ENCODE measurements around the gene TNS4.

TNS4 gene

GRCh38 chr17:40535924-40536294 lies 34.5 kb upstream of the TNS4 start:
- no peak for DNase-seq

DNA sequence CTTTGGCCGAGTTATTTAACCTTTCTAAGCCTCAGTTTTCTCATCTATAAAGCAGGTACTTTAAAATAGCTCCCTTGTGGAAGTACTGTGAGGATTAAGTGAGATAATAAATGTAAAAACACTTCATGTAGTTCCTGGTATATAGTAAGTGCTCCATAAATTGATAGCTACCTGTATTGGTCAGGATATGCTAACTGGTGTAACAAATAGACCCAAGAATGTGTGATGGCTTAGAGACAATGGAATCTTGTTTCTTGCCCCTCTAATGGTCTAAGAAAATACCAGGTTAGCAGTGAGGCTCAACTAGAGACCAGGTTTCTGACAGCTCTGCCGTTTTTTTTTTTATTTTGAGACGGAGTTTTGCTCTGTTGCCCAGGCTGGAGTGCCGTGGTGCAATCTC lies 34.0 kb upstream of the TNS4 start:
- no peak for DNase-seq

- no peak for DNase-seq
Observed at GRCh38 chr17:40534371-40535189, 33.2 kb upstream of the TNS4 start.

DNA sequence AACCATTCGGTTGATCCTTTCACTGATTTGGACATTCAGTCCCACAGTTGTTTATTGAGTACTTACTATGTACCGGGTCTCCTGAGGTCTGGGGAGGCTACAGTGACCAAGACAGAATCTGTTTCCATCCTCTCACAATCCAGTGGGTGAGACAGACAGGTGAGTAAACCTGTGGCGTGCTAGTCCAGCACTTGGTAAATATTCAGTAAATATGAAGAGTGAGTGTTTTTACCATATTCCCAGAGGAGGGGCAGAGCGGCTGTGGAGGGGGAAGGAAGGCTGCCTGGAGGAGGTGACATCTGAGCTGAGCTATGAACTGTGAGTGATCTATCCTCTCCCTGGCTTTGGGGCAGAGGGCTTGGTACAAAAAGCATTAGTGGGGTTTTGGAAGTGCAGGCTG lies 32.5 kb upstream of the TNS4 start:
- no peak for DNase-seq

DNA sequence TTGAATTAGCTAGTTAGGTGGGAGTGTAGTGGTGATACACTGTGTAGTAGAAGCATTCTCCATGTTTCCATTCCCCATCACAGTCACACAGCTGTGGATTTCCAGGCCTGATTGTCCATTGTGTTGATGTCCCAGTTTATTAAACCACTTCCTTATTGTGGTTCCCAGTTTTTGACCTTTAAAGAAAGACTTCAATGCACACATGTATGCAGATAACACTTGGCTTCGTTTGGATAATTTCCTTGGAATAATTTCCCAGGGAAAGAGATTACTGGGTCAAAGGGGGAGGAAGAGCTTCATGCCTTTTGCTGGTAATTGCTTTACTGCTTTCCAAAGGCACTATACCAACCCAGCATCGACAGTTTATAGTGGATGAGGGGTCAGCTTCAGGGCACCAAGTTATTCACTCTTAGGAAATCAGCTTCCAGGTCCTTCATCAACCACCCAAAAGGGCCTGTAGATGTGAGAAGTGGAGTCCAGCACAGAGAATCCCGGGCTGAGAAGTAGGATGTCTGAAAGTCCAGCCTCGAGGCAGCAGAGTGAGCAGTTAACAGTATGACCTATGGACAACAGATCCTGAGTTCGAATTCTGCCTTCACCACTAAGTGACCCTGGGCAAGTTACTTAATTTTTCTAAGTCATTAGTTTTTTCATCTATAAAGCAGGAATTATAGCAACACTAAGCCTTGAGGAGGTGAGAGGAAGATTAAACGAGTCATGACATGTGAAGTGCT lies 31.3 kb upstream of the TNS4 start:
- no peak for DNase-seq

DNA sequence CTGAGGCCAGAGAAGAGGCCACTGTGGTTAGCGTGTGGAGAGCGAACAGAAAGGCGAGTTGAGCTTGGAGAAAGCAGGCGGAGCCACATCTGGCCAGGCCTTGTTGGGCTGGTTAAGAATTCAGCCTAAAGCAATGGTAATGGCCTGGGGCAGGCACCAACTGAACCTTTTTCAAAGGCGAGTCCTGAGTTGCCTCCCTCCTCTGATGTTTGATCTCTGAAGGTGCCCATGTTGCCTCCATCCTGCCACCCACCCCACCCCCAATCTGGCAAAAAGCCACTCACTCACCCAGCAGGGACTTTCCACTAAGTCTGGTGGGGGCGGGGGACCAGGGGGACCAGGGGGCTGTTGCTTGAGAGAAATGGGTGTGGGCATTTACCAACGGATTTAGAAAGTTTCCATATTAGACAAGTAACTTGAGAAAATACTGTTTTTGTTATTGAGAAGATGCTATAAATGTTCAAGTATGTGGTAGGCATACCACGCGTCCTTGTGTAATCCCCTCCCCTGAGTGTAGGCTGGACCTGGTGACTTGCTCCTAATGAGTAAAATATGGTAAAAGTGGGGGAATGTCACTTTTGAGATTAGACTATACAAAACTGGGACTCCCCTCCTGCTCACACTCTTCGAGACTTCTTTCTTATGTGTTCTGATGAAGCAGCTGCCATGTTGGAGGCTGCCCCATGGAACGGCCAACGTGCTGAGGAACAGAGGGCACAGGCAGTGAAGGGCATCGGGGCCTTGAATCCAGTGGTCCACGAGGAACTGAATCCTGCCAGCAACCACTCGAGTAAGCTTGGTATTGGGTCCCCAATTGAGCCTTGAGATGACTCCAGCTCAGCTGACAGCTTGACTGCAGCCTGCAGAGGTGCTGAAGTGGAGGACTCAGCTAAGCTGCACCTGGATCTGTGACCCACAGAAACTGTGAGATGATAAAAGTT lies 29.9 kb upstream of the TNS4 start:
- no peak for DNase-seq

- DNase-seq: no peak
Observed at GRCh38 chr17:40530531-40530994, 29.1 kb upstream of the TNS4 start.

DNA sequence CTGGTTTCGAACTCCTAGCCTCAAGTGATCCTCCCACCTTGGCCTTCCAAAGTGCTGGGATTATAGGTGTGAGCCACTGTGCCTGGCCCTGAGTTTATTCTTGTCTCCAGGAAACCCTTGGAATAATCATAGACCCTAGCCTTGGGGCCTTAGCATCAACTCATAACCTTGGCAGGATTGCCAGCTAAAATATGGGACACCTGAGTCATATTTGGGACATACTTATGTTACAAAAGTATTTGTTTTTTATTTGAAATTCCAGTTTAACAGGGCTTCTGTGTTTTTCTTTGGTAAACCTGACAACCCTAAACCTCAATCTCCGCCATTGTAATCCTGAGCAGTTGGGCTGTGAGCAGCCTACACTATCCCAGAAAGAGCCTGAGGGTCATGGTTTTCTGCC lies 28.6 kb upstream of the TNS4 start:
- no peak for DNase-seq

DNA sequence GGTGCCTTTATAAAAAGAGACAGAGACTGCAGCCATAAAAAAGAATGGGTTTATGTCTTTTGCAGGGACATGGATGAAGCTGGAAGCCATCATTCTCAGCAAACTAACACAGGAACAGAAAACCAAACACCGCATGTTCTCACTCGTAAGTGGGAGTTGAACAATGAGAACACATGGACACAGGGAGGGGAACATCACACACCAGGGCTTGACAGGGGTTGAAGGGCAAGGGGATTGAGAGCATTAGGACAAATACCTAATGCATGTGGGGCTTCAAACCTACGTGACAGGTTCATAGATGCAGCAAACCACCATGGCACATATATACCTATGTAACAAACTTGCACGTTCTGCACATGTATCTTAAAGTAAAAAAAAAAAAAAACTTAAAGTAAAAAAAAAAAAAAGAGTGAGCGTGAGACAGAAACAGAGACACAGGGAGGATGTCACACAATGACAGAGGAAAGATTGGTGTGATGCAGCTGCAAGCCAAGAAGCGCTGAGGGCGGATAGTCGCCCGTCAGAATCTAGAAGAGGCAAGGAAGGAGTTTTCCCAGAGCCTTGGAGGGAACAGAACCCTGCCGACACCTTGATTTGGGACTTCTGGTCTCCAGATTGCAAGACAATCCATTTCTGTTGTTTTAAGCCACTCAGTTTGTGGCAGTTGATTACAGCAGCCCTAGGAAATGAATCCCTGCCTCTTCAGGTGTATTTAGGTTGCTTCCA lies 27.4 kb upstream of the TNS4 start:
- no peak for DNase-seq

GRCh38 chr17:40526668-40527067 lies 25.2 kb upstream of the TNS4 start:
- DNase-seq: no peak

DNA sequence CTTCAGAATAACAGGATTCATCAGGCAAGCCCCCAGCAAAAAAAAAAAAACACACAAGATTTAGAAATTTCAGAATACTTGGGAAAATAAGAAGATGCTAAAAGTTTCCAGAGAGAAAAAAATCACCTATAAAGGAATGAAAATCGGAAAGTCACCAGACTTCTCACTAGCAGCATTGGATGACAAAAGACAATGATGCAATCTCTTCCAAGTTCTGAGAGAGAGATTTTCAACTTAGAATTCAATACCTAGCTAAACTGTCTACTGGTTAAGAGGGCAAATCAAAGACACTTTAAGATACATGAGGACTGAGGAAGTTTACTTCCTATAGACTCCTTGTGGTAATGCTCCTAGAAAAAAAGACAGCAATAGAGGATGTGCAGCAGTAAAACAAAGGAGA lies 23.9 kb upstream of the TNS4 start:
- DNase-seq: no peak

- DNase-seq: no peak
Observed at GRCh38 chr17:40524243-40524965, 23.0 kb upstream of the TNS4 start.

DNA sequence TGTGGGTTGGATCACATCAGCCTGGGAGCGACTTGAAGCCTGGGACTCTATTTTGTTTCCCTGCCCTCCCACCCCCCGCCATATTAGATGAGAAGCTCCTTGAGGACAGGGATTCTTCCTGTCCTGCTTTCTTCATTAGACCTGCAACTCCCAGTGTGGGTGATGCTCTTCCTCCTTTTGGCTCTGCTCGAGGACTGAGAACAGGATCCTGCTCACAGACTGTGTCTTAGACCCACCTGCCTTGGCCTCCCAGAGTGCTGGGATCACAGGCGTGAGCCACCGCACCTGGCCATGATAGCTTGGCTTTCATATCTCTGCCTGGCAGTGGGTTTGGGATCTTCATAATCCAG lies 21.5 kb upstream of the TNS4 start:
- no peak for DNase-seq

GRCh38 chr17:40522250-40522960 lies 21.0 kb upstream of the TNS4 start:
- no peak for DNase-seq

DNA sequence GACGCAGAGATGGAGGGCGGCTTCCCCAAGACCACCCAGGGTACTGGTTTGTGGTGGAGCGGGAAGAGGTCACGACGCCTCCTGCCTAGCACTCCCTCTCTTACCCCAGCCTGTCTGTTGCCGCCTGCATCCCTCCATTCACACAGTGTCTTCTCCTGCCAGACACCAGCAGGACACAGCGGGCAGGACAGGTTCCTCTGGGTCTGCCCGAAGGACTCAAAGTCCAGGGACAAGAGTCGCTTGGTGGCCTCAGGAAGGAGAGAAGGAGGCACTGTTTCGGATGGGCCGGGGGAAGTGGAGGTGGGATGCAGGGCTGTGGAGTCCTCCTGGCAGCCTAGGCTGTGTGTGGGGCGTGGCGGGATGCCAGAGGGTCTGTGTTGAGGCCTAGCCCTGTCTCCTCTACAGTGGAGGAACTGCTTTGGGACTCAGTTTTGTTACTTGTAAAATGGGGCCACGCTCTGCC lies 19.6 kb upstream of the TNS4 start:
- no peak for DNase-seq

DNA sequence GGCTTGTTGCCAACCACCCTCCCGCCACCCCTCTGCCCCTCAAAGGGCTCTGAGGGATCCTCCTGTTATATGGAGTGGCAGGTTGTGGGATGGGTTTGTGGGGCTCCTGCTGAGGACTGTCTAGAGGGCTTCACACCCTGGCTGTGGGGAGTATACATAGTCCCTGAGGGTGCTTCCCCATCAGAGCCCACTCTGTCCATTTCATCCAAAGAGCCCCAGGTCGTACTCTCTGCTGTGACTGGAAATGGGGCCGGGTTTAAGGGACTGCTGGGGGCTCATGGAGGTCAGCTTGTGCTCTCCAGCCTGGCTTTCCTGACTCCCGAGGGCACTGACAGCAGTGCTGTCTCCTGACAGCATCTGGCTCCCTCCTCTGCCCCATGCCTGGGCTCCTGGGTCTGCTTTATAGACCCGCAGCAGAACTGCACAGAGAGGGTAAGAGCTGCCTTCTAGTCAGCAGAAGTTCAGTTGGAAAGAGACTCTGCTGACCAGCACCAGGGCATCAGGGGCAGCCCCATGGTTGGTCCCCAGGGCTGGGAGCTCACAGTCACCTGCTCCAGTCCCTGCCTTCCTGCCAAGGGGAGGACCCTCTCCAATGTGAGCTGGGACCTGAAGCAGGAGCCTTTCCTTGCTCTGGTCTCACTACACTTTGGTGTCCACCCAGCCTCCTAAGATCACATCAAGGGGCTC lies 17.8 kb upstream of the TNS4 start:
- no peak for DNase-seq

DNA sequence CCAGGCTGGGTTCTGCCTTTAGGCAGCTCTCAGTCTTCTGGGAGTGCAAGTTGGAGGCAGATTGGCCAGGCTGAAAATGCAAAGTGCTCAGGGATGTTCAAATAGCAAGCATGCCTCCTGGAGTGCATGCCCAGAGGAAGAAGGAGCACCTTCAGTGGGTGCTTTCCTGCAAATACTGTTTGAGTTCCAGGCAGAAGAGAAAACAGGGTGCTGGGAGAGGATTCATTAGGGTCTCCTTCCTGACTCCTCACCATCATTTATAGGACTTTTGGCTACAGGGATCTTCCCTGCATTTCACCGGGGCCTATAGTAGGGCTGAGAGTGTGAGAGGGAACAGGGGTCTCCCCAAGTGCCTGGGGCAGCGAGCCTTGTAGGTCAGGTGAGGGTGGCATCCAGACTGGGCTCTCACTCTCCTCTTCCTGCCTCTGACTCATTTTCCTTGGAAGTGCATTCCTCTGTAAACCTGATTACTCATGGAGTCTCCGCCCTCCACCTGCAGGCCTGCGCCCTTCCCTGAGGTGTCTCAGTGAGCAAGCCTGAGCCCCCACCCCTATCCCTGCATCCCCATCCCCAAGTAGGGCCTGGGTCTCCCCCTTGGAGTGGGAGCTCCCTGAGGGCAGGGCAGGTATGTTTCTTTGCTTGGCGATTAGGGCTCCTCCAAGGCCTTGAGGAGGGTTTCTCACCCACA lies 17.1 kb upstream of the TNS4 start:
- no peak for DNase-seq

DNA sequence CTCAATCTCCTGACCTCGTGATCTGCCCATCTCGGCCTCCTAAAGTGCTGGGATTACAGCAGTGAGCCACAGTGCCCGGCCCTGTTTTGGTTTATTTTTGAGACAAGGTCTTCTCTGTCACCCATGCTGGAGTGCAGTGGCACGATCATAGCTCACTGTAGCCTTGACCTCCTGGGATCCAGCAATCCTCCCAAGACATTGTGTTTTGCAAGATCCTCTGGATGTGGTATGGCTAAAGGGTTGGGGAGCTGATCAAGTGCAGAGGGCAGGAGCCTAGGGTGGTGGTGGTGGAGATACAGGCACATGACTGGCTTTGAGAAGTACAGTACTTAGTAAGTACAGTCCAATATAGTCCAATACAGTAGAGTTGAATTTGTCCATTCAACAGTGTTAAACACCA lies 16.6 kb upstream of the TNS4 start:
- no peak for DNase-seq

GRCh38 chr17:40517286-40517662 lies 15.9 kb upstream of the TNS4 start:
- no peak for DNase-seq
